WTC11 (cell line): ENCODE measurements around the gene LILRB1. TPM values are rescaled to one million over a fixed set of nuclear protein-coding genes. Genes with fewer than 3 reads are reported as not detected.

Experiments
- NFATC4 ChIP-seq: fragments of 250-450 bp; sonication (Bioruptor Pico); IDR thresholded peaks from 2 replicates; pipeline ENCODE4 v1.9.0; 2021; ENCODE audit warnings: mild to moderate bottlenecking
- NR1H2 ChIP-seq: sonication (generic); formaldehyde crosslinking; IDR thresholded peaks from 2 replicates; pipeline ENCODE4 v1.9.0; 2021; ENCODE audit warnings: mild to moderate bottlenecking, moderate library complexity, missing genetic modification reagents
- NR2C2 ChIP-seq: sonication (generic); formaldehyde crosslinking; IDR thresholded peaks from 2 replicates; pipeline ENCODE4 v1.8.0; 2022; ENCODE audit warnings: mild to moderate bottlenecking, missing genetic modification reagents
- SP1 ChIP-seq: sonication (generic); formaldehyde crosslinking; conservative IDR thresholded peaks from 2 replicates; pipeline ENCODE4 v1.8.1; 2022; ENCODE audit warnings: missing genetic modification reagents
- ZNF396 ChIP-seq: fragments of 250-450 bp; sonication (Bioruptor Pico); IDR thresholded peaks from 2 replicates; pipeline ENCODE4 v1.8.0; 2021; ENCODE audit warnings: mild to moderate bottlenecking, moderate library complexity, borderline replicate concordance
- microRNA-seq: library from miRNA; unstranded; fragments of <30 nt; microRNA quantifications from one replicate; pipeline ENCODE4 v1.2.0, GENCODE V29; 2022; ENCODE audit warnings: borderline number of aligned reads
- total RNA-seq: library from RNA; stranded (reverse); gene quantifications from 3 replicates; pipeline ENCODE4 v1.2.3, GENCODE V29; 2021
- TF ChIP-seq, protein P1 (sequence below): fragments of 250-450 bp; sonication (Bioruptor Pico); IDR thresholded peaks from 2 replicates; pipeline ENCODE4 v1.9.0; 2021; ENCODE audit warnings: mild to moderate bottlenecking, borderline replicate concordance
- TF ChIP-seq, protein P2 (sequence below): sonication (generic); formaldehyde crosslinking; IDR thresholded peaks from 2 replicates; pipeline ENCODE4 v1.8.0; 2022; ENCODE audit warnings: mild to moderate bottlenecking, missing genetic modification reagents
- TF ChIP-seq, protein P3 (sequence below): sonication (generic); formaldehyde crosslinking; IDR thresholded peaks from 2 replicates; pipeline ENCODE4 v1.8.1; 2023; ENCODE audit warnings: mild to moderate bottlenecking, missing genetic modification reagents, moderate library complexity
- TF ChIP-seq, protein P4 (sequence below): sonication (generic); formaldehyde crosslinking; IDR thresholded peaks from 2 replicates; pipeline ENCODE4 v1.8.0; 2023; ENCODE audit warnings: missing genetic modification reagents, mild to moderate bottlenecking, borderline replicate concordance

LILRB1 gene
- total RNA-seq, 1 experiment from 2014 or later = not detected

DNA sequence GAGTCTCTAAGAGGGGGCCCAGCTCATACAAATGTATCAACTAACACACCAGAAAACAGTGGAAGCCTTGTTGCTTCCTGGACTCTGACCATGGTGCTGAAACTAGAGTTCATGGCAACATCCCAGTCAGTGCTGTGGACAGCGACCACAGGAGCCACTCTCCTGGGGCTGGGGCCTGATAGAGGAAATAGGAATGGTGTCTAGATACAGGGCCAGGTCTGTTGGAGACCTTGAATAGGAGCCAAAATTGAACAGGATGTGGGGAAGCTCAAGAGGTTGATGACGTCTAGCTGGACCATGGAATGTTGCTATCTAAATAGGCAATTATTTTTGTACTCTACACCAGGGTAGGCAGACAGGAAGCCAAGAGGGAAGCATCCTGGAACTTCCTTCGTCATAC, 54.2 kb downstream of the LILRB1 start (continued):
- TF ChIP-seq, protein P1, sequence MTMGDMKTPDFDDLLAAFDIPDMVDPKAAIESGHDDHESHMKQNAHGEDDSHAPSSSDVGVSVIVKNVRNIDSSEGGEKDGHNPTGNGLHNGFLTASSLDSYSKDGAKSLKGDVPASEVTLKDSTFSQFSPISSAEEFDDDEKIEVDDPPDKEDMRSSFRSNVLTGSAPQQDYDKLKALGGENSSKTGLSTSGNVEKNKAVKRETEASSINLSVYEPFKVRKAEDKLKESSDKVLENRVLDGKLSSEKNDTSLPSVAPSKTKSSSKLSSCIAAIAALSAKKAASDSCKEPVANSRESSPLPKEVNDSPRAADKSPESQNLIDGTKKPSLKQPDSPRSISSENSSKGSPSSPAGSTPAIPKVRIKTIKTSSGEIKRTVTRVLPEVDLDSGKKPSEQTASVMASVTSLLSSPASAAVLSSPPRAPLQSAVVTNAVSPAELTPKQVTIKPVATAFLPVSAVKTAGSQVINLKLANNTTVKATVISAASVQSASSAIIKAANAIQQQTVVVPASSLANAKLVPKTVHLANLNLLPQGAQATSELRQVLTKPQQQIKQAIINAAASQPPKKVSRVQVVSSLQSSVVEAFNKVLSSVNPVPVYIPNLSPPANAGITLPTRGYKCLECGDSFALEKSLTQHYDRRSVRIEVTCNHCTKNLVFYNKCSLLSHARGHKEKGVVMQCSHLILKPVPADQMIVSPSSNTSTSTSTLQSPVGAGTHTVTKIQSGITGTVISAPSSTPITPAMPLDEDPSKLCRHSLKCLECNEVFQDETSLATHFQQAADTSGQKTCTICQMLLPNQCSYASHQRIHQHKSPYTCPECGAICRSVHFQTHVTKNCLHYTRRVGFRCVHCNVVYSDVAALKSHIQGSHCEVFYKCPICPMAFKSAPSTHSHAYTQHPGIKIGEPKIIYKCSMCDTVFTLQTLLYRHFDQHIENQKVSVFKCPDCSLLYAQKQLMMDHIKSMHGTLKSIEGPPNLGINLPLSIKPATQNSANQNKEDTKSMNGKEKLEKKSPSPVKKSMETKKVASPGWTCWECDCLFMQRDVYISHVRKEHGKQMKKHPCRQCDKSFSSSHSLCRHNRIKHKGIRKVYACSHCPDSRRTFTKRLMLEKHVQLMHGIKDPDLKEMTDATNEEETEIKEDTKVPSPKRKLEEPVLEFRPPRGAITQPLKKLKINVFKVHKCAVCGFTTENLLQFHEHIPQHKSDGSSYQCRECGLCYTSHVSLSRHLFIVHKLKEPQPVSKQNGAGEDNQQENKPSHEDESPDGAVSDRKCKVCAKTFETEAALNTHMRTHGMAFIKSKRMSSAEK = no peak
- TF ChIP-seq SP1 (CRISPR knock-in tag) = no peak
- no peak for TF ChIP-seq NR2C2
- TF ChIP-seq NFATC4 = no peak
- TF ChIP-seq, protein P2, sequence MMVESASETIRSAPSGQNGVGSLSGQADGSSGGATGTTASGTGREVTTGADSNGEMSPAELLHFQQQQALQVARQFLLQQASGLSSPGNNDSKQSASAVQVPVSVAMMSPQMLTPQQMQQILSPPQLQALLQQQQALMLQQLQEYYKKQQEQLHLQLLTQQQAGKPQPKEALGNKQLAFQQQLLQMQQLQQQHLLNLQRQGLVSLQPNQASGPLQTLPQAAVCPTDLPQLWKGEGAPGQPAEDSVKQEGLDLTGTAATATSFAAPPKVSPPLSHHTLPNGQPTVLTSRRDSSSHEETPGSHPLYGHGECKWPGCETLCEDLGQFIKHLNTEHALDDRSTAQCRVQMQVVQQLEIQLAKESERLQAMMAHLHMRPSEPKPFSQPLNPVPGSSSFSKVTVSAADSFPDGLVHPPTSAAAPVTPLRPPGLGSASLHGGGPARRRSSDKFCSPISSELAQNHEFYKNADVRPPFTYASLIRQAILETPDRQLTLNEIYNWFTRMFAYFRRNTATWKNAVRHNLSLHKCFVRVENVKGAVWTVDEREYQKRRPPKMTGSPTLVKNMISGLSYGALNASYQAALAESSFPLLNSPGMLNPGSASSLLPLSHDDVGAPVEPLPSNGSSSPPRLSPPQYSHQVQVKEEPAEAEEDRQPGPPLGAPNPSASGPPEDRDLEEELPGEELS (CRISPR knock-in tag) = no peak
- TF ChIP-seq ZNF396 (CRISPR knock-in tag) = no peak
- no peak for TF ChIP-seq NR1H2 (CRISPR knock-in tag)
- TF ChIP-seq, protein P3, sequence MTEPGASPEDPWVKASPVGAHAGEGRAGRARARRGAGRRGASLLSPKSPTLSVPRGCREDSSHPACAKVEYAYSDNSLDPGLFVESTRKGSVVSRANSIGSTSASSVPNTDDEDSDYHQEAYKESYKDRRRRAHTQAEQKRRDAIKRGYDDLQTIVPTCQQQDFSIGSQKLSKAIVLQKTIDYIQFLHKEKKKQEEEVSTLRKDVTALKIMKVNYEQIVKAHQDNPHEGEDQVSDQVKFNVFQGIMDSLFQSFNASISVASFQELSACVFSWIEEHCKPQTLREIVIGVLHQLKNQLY (CRISPR knock-in tag) = no peak
- TF ChIP-seq, protein P4, sequence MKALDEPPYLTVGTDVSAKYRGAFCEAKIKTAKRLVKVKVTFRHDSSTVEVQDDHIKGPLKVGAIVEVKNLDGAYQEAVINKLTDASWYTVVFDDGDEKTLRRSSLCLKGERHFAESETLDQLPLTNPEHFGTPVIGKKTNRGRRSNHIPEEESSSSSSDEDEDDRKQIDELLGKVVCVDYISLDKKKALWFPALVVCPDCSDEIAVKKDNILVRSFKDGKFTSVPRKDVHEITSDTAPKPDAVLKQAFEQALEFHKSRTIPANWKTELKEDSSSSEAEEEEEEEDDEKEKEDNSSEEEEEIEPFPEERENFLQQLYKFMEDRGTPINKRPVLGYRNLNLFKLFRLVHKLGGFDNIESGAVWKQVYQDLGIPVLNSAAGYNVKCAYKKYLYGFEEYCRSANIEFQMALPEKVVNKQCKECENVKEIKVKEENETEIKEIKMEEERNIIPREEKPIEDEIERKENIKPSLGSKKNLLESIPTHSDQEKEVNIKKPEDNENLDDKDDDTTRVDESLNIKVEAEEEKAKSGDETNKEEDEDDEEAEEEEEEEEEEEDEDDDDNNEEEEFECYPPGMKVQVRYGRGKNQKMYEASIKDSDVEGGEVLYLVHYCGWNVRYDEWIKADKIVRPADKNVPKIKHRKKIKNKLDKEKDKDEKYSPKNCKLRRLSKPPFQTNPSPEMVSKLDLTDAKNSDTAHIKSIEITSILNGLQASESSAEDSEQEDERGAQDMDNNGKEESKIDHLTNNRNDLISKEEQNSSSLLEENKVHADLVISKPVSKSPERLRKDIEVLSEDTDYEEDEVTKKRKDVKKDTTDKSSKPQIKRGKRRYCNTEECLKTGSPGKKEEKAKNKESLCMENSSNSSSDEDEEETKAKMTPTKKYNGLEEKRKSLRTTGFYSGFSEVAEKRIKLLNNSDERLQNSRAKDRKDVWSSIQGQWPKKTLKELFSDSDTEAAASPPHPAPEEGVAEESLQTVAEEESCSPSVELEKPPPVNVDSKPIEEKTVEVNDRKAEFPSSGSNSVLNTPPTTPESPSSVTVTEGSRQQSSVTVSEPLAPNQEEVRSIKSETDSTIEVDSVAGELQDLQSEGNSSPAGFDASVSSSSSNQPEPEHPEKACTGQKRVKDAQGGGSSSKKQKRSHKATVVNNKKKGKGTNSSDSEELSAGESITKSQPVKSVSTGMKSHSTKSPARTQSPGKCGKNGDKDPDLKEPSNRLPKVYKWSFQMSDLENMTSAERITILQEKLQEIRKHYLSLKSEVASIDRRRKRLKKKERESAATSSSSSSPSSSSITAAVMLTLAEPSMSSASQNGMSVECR (CRISPR knock-in tag) = no peak

Small RNA genes lying within 50 kb of the gene (microRNA-seq; reads per million reads assigned to microRNA genes)
- gene MIR8061 = not detected

Other genes starting within 250 kb of the LILRB1 start
- 35.9 to 38.2 TPM (median 37.1 TPM) in 3 replicates for gene TTYH1, start 215.0 kb upstream of the LILRB1 start, total RNA-seq
- gene LENG8, start 181.3 kb upstream of the LILRB1 start, total RNA-seq = 175 to 187 TPM (median 187 TPM) in 3 replicates
- gene LENG9, start 166.7 kb upstream of the LILRB1 start, total RNA-seq = 6.1 to 7.5 TPM (median 6.9 TPM) in 3 replicates
- 11.5 to 19.8 TPM (median 18.3 TPM) in 3 replicates for gene CDC42EP5, start 157.2 kb upstream of the LILRB1 start, total RNA-seq
- gene LAIR2, start 127.7 kb upstream of the LILRB1 start, total RNA-seq = not detected in 3 replicates
- gene LILRA2, start 56.7 kb upstream of the LILRB1 start, total RNA-seq = not detected in 3 replicates
- gene LILRA1, start 36.9 kb upstream of the LILRB1 start, total RNA-seq = not detected in 3 replicates
- not detected in 3 replicates for gene LILRB4, start 32.5 kb downstream of the LILRB1 start, total RNA-seq
- not detected in 3 replicates for gene KIR3DL3, start 94.0 kb downstream of the LILRB1 start, total RNA-seq
- not detected in 3 replicates for gene KIR2DL3, start 108.0 kb downstream of the LILRB1 start, total RNA-seq
- not detected in 3 replicates for gene KIR2DL1, start 139.3 kb downstream of the LILRB1 start, total RNA-seq
- gene KIR2DL4, start 173.1 kb downstream of the LILRB1 start, total RNA-seq = not detected in 3 replicates
- gene KIR3DL1, start 186.0 kb downstream of the LILRB1 start, total RNA-seq = not detected in 3 replicates
- not detected in 3 replicates for gene KIR2DS4, start 202.2 kb downstream of the LILRB1 start, total RNA-seq
- not detected in 3 replicates for gene KIR3DL2, start 220.0 kb downstream of the LILRB1 start, total RNA-seq
- gene FCAR, start 243.8 kb downstream of the LILRB1 start, total RNA-seq = 0.22 to 0.39 TPM in 2 of 3 replicates, not detected in the other